Measurements from ENCODE around the gene PARD3. TPM values are rescaled to one million over a fixed set of nuclear protein-coding genes. Genes with fewer than 3 reads are reported as not detected.

The PARD3 gene
- total RNA-seq, 1 donor from 2014 or later, result 37.2 TPM

DNA sequence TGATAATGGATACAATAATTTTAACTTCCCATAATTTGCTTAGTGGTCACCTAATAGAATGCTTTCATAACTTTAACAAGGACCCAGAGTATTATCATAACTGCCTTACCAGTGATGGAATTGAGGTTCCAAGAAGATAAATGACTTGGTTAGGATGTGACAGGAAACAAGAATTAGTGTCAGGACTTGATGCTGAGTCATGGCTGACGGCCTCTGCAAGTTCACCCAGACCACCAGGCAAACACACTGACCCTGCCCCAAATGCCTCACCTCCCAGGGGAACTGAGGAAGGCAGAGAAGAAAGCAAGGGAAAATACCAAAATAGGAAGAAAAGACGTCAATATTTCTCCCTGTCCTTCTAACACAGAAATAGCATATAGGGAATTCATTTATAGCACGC, 636.3 kb downstream of the PARD3 start:
- H3K4me3 Mint-ChIP-seq (ENCODE audit: unreplicated experiment), result no peak overlapping the region
- peaks cover 20% of the 10 kb centered on the region for H3K4me1 Mint-ChIP-seq (ENCODE audit: unreplicated experiment)
- DNase-seq (ENCODE audit: extremely low spot score, unreplicated experiment), result no peak
- H3K27me3 Mint-ChIP-seq (ENCODE audit: unreplicated experiment), result no peaks in the 10 kb centered on the region
- TF ChIP-seq, protein P1, sequence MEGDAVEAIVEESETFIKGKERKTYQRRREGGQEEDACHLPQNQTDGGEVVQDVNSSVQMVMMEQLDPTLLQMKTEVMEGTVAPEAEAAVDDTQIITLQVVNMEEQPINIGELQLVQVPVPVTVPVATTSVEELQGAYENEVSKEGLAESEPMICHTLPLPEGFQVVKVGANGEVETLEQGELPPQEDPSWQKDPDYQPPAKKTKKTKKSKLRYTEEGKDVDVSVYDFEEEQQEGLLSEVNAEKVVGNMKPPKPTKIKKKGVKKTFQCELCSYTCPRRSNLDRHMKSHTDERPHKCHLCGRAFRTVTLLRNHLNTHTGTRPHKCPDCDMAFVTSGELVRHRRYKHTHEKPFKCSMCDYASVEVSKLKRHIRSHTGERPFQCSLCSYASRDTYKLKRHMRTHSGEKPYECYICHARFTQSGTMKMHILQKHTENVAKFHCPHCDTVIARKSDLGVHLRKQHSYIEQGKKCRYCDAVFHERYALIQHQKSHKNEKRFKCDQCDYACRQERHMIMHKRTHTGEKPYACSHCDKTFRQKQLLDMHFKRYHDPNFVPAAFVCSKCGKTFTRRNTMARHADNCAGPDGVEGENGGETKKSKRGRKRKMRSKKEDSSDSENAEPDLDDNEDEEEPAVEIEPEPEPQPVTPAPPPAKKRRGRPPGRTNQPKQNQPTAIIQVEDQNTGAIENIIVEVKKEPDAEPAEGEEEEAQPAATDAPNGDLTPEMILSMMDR (IDR thresholded peaks at IDR 0.05), result no peak
- H3K27ac Mint-ChIP-seq (ENCODE audit: unreplicated experiment), result no peak overlapping the region
- no peaks in the 10 kb centered on the region for H3K9me3 Mint-ChIP-seq (ENCODE audit: unreplicated experiment)
- peaks cover 2% of the 10 kb centered on the region for H3K36me3 Mint-ChIP-seq (ENCODE audit: unreplicated experiment)

DNA sequence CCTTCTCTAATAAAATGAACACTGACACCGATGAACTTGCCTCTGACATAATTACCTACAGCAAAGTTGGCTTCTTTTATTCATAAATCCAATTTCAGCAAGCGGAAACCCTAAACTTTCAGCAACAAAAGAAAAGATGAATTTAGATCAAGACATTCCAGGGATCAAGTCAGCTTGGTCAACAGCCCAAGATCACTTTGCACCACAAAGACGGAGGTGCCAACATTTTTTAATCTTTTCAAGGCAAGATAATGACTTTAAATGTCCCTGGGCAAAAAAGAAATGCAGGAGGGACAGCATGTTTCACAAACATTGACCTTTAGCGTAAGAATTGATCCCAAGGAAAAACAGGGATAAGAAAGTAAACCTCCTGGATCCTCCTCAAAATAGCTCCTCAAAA, 636.9 kb downstream of the PARD3 start:
- Mint-ChIP-seq H3K4me3 (ENCODE audit: unreplicated experiment) (no peak overlapping the region), H3K9me3 (ENCODE audit: unreplicated experiment) (no peaks in the 10 kb centered on the region), H3K36me3 (ENCODE audit: unreplicated experiment) (peaks cover 2% of the 10 kb centered on the region), H3K27ac (ENCODE audit: unreplicated experiment) (no peak overlapping the region), H3K4me1 (ENCODE audit: unreplicated experiment) (peaks cover 20% of the 10 kb centered on the region), H3K27me3 (ENCODE audit: unreplicated experiment) (no peaks in the 10 kb centered on the region)
- DNase-seq (ENCODE audit: extremely low spot score, unreplicated experiment), result no peak
- TF ChIP-seq, protein P1 (IDR thresholded peaks at IDR 0.05), result no peak

DNA sequence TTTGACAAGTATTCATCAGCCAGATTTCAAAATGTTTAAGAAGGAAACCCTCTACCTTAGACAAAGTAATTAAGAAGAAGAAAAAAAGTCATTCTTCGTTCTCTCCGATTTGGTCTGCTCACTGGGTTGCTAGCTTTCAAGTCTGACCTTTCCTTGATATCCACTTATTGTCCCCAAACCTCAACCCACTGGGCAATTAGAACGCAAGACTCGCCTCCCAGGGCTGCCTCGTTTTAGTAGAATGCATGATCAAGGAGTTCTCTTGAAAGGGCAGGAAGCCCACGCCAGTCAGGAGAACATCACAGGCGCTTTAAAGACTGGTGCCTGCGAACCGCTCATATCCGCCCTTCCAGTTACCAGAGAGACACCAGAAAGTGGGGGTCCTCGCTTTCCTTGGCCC, 637.7 kb downstream of the PARD3 start:
- Mint-ChIP-seq H3K4me1 (ENCODE audit: unreplicated experiment) (peaks cover 23% of the 10 kb centered on the region), H3K27ac (ENCODE audit: unreplicated experiment) (no peak overlapping the region), H3K9me3 (ENCODE audit: unreplicated experiment) (no peaks in the 10 kb centered on the region), H3K4me3 (ENCODE audit: unreplicated experiment) (no peak overlapping the region), H3K27me3 (ENCODE audit: unreplicated experiment) (no peaks in the 10 kb centered on the region), H3K36me3 (ENCODE audit: unreplicated experiment) (peaks cover 2% of the 10 kb centered on the region)
- no peak for DNase-seq (ENCODE audit: extremely low spot score, unreplicated experiment)
- TF ChIP-seq, protein P1 (IDR thresholded peaks at IDR 0.05), result no peak

DNA sequence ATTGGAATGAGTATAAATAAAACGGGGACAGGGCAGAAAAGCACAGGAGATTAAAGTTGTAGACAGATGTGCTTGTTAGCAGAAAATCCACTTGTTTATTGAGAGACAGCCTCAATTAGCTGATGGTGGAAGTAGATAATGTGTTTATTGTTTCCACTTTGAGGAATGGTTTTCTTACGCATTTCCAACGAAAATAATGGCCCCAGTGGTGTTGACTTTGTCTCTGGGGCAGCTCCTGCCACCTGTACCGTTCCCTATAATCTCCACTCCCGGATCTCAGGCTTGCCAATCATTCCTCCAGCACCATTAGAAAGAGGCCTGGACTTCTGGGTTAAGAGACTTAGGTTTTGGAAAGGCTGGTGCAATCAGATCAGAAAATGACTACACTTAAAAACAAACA, 638.7 kb downstream of the PARD3 start:
- Mint-ChIP-seq H3K27me3 (ENCODE audit: unreplicated experiment) (no peaks in the 10 kb centered on the region), H3K9me3 (ENCODE audit: unreplicated experiment) (no peaks in the 10 kb centered on the region), H3K4me1 (ENCODE audit: unreplicated experiment) (peaks cover 20% of the 10 kb centered on the region), H3K27ac (ENCODE audit: unreplicated experiment) (no peak overlapping the region), H3K36me3 (ENCODE audit: unreplicated experiment) (peaks cover 2% of the 10 kb centered on the region), H3K4me3 (ENCODE audit: unreplicated experiment) (no peak overlapping the region)
- DNase-seq (ENCODE audit: extremely low spot score, unreplicated experiment), result no peak
- TF ChIP-seq, protein P1 (IDR thresholded peaks at IDR 0.05), result no peak

DNA sequence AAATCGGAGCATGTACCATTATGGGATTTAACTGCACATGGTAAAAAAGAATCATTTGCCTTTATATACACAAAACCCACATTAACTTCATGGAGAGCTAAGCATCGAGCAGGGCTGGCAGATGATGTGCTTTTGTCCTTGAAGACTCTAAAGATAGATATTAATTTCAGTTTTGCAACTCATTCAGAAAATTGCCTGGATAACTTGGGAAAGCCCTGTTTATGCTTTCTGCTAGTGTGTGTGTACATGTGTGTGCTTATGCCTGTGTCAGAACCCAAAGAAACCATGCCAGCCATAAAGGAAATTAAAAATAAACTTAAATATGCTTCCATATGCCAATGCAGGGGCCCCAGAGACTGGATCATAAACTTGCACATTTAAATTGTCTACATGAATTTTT, 640.0 kb downstream of the PARD3 start:
- TF ChIP-seq, protein P1 (IDR thresholded peaks at IDR 0.05), result no peak
- DNase-seq (ENCODE audit: extremely low spot score, unreplicated experiment), result no peak
- Mint-ChIP-seq H3K4me1 (ENCODE audit: unreplicated experiment) (peaks cover 23% of the 10 kb centered on the region), H3K27me3 (ENCODE audit: unreplicated experiment) (no peaks in the 10 kb centered on the region), H3K9me3 (ENCODE audit: unreplicated experiment) (no peaks in the 10 kb centered on the region), H3K4me3 (ENCODE audit: unreplicated experiment) (no peak overlapping the region), H3K36me3 (ENCODE audit: unreplicated experiment) (peaks cover 2% of the 10 kb centered on the region), H3K27ac (ENCODE audit: unreplicated experiment) (no peak overlapping the region)
